ENCODE results near the gene RTN4RL2. TPM values are rescaled to one million over a fixed set of nuclear protein-coding genes. Genes with fewer than 3 reads are reported as not detected.

RTN4RL2 gene
- total RNA-seq, 4 donors from 2014 or later: 0.48 TPM; not detected in 3

GRCh38 chr11:57417056-57417455 is 43.3 kb upstream of the RTN4RL2 start:
- in situ Hi-C loops (cut with MboI; ENCODE audit: low pct_ligation_motif_present in 1 of 4, low pct_unique_long_range_greater_than_20kb in 1 of 4, low sequenced_read_pairs in 3 of 4): no loop called here
- intact Hi-C loops (cut with DNase I; ENCODE audit: low total_unique reads): no loop called here
- H3K4me1 ChIP-seq: no peaks in the 10 kb centered on the region
- H3K27ac ChIP-seq: no peak overlapping the region
- no peak for DNase-seq
- H3K4me3 ChIP-seq: no peak overlapping the region
- 72% methylated on average over 4 of the region's 4 CpGs; no CpG with 5 or more reads in 1 of the 2 donors for WGBS, 2 donors (ENCODE audit: low coverage in 1 of 2)
- H3K27me3 ChIP-seq: no peaks in the 10 kb centered on the region
- TF ChIP-seq CTCF (IDR thresholded peaks at IDR 0.05): no peak
- no peak for TF ChIP-seq POLR2AphosphoS5 (IDR thresholded peaks at IDR 0.05)
- TF ChIP-seq EP300 (IDR thresholded peaks at IDR 0.05; ENCODE audit: low read depth): no peak
- TF ChIP-seq POLR2A (IDR thresholded peaks at IDR 0.05): no peak
- H3K36me3 ChIP-seq: peaks cover 0 to 6% (median 0%) of the 10 kb centered on the region in 4 donors
- H3K9me3 ChIP-seq: no peaks in the 10 kb centered on the region

GRCh38 chr11:57418131-57418530 is 42.2 kb upstream of the RTN4RL2 start:
- in situ Hi-C loops (cut with MboI; ENCODE audit: low pct_ligation_motif_present in 1 of 4, low pct_unique_long_range_greater_than_20kb in 1 of 4, low sequenced_read_pairs in 3 of 4): no loop called here
- Histone ChIP-seq H3K27me3 (no peaks in the 10 kb centered on the region), H3K4me3 (no peak overlapping the region), H3K36me3 (peaks cover 0 to 6% (median 0%) of the 10 kb centered on the region in 4 donors), H3K9me3 (no peaks in the 10 kb centered on the region), H3K27ac (no peak overlapping the region), H3K4me1 (no peaks in the 10 kb centered on the region)
- DNase-seq: no peak
- intact Hi-C loops (cut with DNase I; ENCODE audit: low total_unique reads): no loop called here
- TF ChIP-seq POLR2AphosphoS5 (IDR thresholded peaks at IDR 0.05) (no peak), CTCF (IDR thresholded peaks at IDR 0.05) (no peak), EP300 (IDR thresholded peaks at IDR 0.05; ENCODE audit: low read depth) (no peak), POLR2A (IDR thresholded peaks at IDR 0.05) (no peak)

- in situ Hi-C loops (cut with MboI; ENCODE audit: low pct_ligation_motif_present in 1 of 4, low pct_unique_long_range_greater_than_20kb in 1 of 4, low sequenced_read_pairs in 3 of 4): no loop called here
- intact Hi-C loops (cut with DNase I; ENCODE audit: low total_unique reads): no loop called here
- no peaks in the 10 kb centered on the region for H3K27me3 ChIP-seq
- peaks cover 0 to 6% (median 0%) of the 10 kb centered on the region in 4 donors for H3K36me3 ChIP-seq
- H3K9me3 ChIP-seq: no peaks in the 10 kb centered on the region
- peaks cover 0 to 5% (median 0%) of the 10 kb centered on the region in 4 donors for H3K4me1 ChIP-seq
- TF ChIP-seq POLR2A (IDR thresholded peaks at IDR 0.05) (no peak), POLR2AphosphoS5 (IDR thresholded peaks at IDR 0.05) (no peak), EP300 (IDR thresholded peaks at IDR 0.05; ENCODE audit: low read depth) (no peak), CTCF (IDR thresholded peaks at IDR 0.05) (no peak)
- no peak overlapping the region for H3K27ac ChIP-seq
- H3K4me3 ChIP-seq: no peak overlapping the region
- no peak for DNase-seq
- 76 to 85% methylated on average over 2 to 3 of the region's 3 CpGs for WGBS, 2 donors (ENCODE audit: low coverage in 1 of 2)
Measured at GRCh38 chr11:57419146-57419545, 41.2 kb upstream of the RTN4RL2 start.

GRCh38 chr11:57421066-57421465 is 39.3 kb upstream of the RTN4RL2 start:
- H3K36me3 ChIP-seq: peaks cover 0 to 6% (median 0%) of the 10 kb centered on the region in 4 donors

More at GRCh38 chr11:57421066-57421465, 39.3 kb upstream of the RTN4RL2 start:
- Histone ChIP-seq H3K4me3 (no peak overlapping the region), H3K9me3 (no peaks in the 10 kb centered on the region), H3K27me3 (no peaks in the 10 kb centered on the region), H3K27ac (no peak overlapping the region), H3K4me1 (peaks cover under 1 to 22% (median 13%) of the 10 kb centered on the region in 4 donors)
- TF ChIP-seq POLR2AphosphoS5 (IDR thresholded peaks at IDR 0.05) (no peak), POLR2A (IDR thresholded peaks at IDR 0.05) (no peak), EP300 (IDR thresholded peaks at IDR 0.05; ENCODE audit: low read depth) (no peak), CTCF (IDR thresholded peaks at IDR 0.05) (no peak)
- in situ Hi-C loops (cut with MboI; ENCODE audit: low pct_ligation_motif_present in 1 of 4, low pct_unique_long_range_greater_than_20kb in 1 of 4, low sequenced_read_pairs in 3 of 4): no loop called here
- no peak for DNase-seq
- intact Hi-C loops (cut with DNase I; ENCODE audit: low total_unique reads): no loop called here
- WGBS, 2 donors (ENCODE audit: low coverage in 1 of 2): 96% methylated on average over 4 of the region's 4 CpGs; no CpG with 5 or more reads in 1 of the 2 donors
